Caco-2 (cell line): ENCODE results near the gene CSMD2. TPM values are rescaled to one million over a fixed set of nuclear protein-coding genes. Genes with fewer than 3 reads are reported as not detected.

Experiments used
- BruUV-seq: library from RNA; stranded (reverse); fragments of 400-500 nt; replicated peaks from 2 replicates; lab custom pipeline; 2021; lab: Mats Ljungman, UMichigan
- CTCF ChIA-PET: fragments of 300-600 bp; sonication (Branson Sonifier 250); formaldehyde crosslinking; loops from one replicate; lab custom pipeline; 2022; ENCODE audit warnings: antibody characterized with exemption; lab: Charles Lee
- POLR2A ChIA-PET: fragments of 300-600 bp; sonication (Branson Sonifier 250); formaldehyde crosslinking; loops from one replicate; lab custom pipeline; 2022; ENCODE audit warnings: antibody characterized with exemption; lab: Charles Lee
- DNase-seq, 2 experiments: peaks; one replicate each; pipeline versions ENCODE4 v3.0.0 to v3.0.0-alpha.2; 2020 to 2022
- H3K27me3 ChIP-seq: replicated peaks from 2 replicates; pipeline ENCODE4 v1.6.0; 2011; ENCODE audit warnings: low read length; ENCODE audit not compliant: control insufficient read depth, insufficient read depth
- H3K36me3 ChIP-seq: 2 replicates; pipeline ENCODE4 v1.5.1; 2011; ENCODE audit warnings: low read length; ENCODE audit not compliant: control insufficient read depth, insufficient read depth
- H3K4me1 ChIP-seq: fragments of 250-450 bp; sonication (Bioruptor Pico); 2 replicates; pipeline ENCODE4 v1.5.1; 2020; ENCODE audit warnings: mild to moderate bottlenecking
- H3K4me3 ChIP-seq: 2 replicates; pipeline ENCODE4 v1.5.1; 2011; ENCODE audit warnings: low read depth, mild to moderate bottlenecking, control low read depth, low read length
- H3K9me3 ChIP-seq: fragments of 250-450 bp; sonication (Bioruptor Pico); 2 replicates; pipeline ENCODE4 v1.5.1; 2020; ENCODE audit warnings: mild to moderate bottlenecking, moderate library complexity
- H3K27ac Mint-ChIP-seq: one replicate; pipeline ENCODE4 v1.8.0; 2022; ENCODE audit warnings: mixed read lengths; ENCODE audit not compliant: unreplicated experiment
- H3K27me3 Mint-ChIP-seq: one replicate; pipeline ENCODE4 v1.8.0; 2022; ENCODE audit warnings: mixed read lengths; ENCODE audit not compliant: insufficient read depth, unreplicated experiment
- H3K36me3 Mint-ChIP-seq: one replicate; pipeline ENCODE4 v1.8.0; 2022; ENCODE audit warnings: mild to moderate bottlenecking, mixed read lengths; ENCODE audit not compliant: insufficient read depth, unreplicated experiment
- H3K4me1 Mint-ChIP-seq: one replicate; pipeline ENCODE4 v1.8.0; 2022; ENCODE audit warnings: low read depth, mixed read lengths; ENCODE audit not compliant: unreplicated experiment
- H3K4me3 Mint-ChIP-seq: one replicate; pipeline ENCODE4 v1.8.0; 2022; ENCODE audit warnings: mild to moderate bottlenecking, moderate library complexity, mixed read lengths; ENCODE audit not compliant: unreplicated experiment
- H3K9me3 Mint-ChIP-seq: one replicate; pipeline ENCODE4 v1.8.0; 2022; ENCODE audit warnings: mixed read lengths; ENCODE audit not compliant: unreplicated experiment
- CTCF ChIP-seq, 2 experiments: fragments of 200-600 bp in 1 of 2; IDR thresholded peaks; 1 replicate in 1 of 2; 2 replicates in 1 of 2; pipeline versions ENCODE4 v1.5.1 to v1.8.0; 2011 to 2022; ENCODE audit warnings: antibody characterized with exemption in 1 of 2, control low read depth in 1 of 2, inconsistent platforms in 1 of 2, low read depth in 1 of 2, low read length in 1 of 2, mild to moderate bottlenecking in 1 of 2, moderate library complexity in 1 of 2; ENCODE audit not compliant: insufficient read depth in 1 of 2, severe bottlenecking in 1 of 2, unreplicated experiment in 1 of 2
- intact Hi-C: fragments of 100-400 bp; cut with micrococcal nuclease; formaldehyde crosslinking; loops from one replicate; pipeline ENCODE4 v1.10.0; 2022; ENCODE audit not compliant: unreplicated experiment
- total RNA-seq: library from RNA; stranded (reverse); gene quantifications from 2 replicates; pipeline ENCODE4 v1.2.3, GENCODE V29; 2022

The CSMD2 gene
- total RNA-seq, 1 experiment from 2014 or later: not detected

GRCh38 chr1:33725037-33725436, 440.0 kb downstream of the CSMD2 start:
- H3K9me3 ChIP-seq: no peaks in the 10 kb centered on the region
- no peaks in the 10 kb centered on the region for H3K36me3 ChIP-seq
- ChIA-PET CTCF (no interaction called here), POLR2A (no interaction called here)
- no peaks in the 10 kb centered on the region for H3K27me3 ChIP-seq
- H3K4me1 Mint-ChIP-seq: no peaks in the 10 kb centered on the region
- intact Hi-C loops: no loop called here
- DNase-seq: no peak
- H3K27me3 Mint-ChIP-seq: peaks cover 6% of the 10 kb centered on the region
- no peaks in the 10 kb centered on the region for H3K36me3 Mint-ChIP-seq
- no peak overlapping the region for H3K4me3 Mint-ChIP-seq
- H3K4me3 ChIP-seq: no peak overlapping the region
- no TSS peak for BruUV-seq
- H3K4me1 ChIP-seq: no peaks in the 10 kb centered on the region
- H3K9me3 Mint-ChIP-seq: no peaks in the 10 kb centered on the region
- no peak overlapping the region for H3K27ac Mint-ChIP-seq
- TF ChIP-seq CTCF (IDR thresholded peaks at IDR 0.05; ENCODE audit: insufficient read depth in 1 of 2, low read depth in 1 of 2, low read length in 1 of 2, severe bottlenecking in 1 of 2, unreplicated experiment in 1 of 2): no peak

- ChIA-PET CTCF (no interaction called here), POLR2A (no interaction called here)
- Histone ChIP-seq H3K9me3 (no peaks in the 10 kb centered on the region), H3K36me3 (no peaks in the 10 kb centered on the region), H3K27me3 (no peaks in the 10 kb centered on the region), H3K4me3 (no peak overlapping the region), H3K4me1 (no peaks in the 10 kb centered on the region)
- Mint-ChIP-seq H3K9me3 (no peaks in the 10 kb centered on the region), H3K27me3 (peaks cover 4% of the 10 kb centered on the region), H3K27ac (no peak overlapping the region), H3K36me3 (no peaks in the 10 kb centered on the region), H3K4me1 (no peaks in the 10 kb centered on the region), H3K4me3 (no peak overlapping the region)
- no peak for DNase-seq
- BruUV-seq: no TSS peak
- intact Hi-C loops: no loop called here
- no peak for TF ChIP-seq CTCF (IDR thresholded peaks at IDR 0.05; ENCODE audit: insufficient read depth in 1 of 2, low read depth in 1 of 2, low read length in 1 of 2, severe bottlenecking in 1 of 2, unreplicated experiment in 1 of 2)
These were observed 440.7 kb downstream of the CSMD2 start for GRCh38 chr1:33724348-33724747.

GRCh38 chr1:33723251-33723650, 441.8 kb downstream of the CSMD2 start:
- Histone ChIP-seq H3K4me1 (no peaks in the 10 kb centered on the region), H3K4me3 (no peak overlapping the region), H3K27me3 (no peaks in the 10 kb centered on the region), H3K9me3 (no peaks in the 10 kb centered on the region), H3K36me3 (no peaks in the 10 kb centered on the region)
- TF ChIP-seq CTCF (IDR thresholded peaks at IDR 0.05; ENCODE audit: insufficient read depth in 1 of 2, low read depth in 1 of 2, low read length in 1 of 2, severe bottlenecking in 1 of 2, unreplicated experiment in 1 of 2): no peak
- ChIA-PET POLR2A (no interaction called here), CTCF (no interaction called here)
- Mint-ChIP-seq H3K36me3 (no peaks in the 10 kb centered on the region), H3K4me3 (no peak overlapping the region), H3K27me3 (peaks cover 4% of the 10 kb centered on the region), H3K27ac (no peak overlapping the region), H3K4me1 (no peaks in the 10 kb centered on the region), H3K9me3 (no peaks in the 10 kb centered on the region)
- intact Hi-C loops: no loop called here
- DNase-seq: no peak
- BruUV-seq: no TSS peak
